Spleen (tissue), 11 donors: ENCODE data around the gene SLC35F3. TPM values are rescaled to one million over a fixed set of nuclear protein-coding genes. Genes with fewer than 3 reads are reported as not detected.
A peak's percentile ranks its signal among the peaks of the same experiment; 100 is the strongest.
"Not testable (repeated sequence)": the region's sequence is repeated elsewhere in the genome, so short reads cannot be mapped to it uniquely, and the experiment has no call there.

Experiments
- DNase-seq: peaks from one replicate; pipeline ENCODE4 v3.0.0-alpha.2; 2020
- H3K27ac ChIP-seq, 8 donors: fragments of 200-600 bp; sonication (generic) in 7 of 8; 1 replicate in 4 of 8; 2 replicates in 4 of 8; pipeline versions ENCODE4 v1.5.0 to v1.8.0; 2016 to 2021; ENCODE audit warnings: inconsistent platforms in 4 of 8, mild to moderate bottlenecking in 4 of 8, moderate library complexity in 1 of 8
- H3K27me3 ChIP-seq, 7 donors: fragments of 200-600 bp; sonication (generic) in 6 of 7; replicated peaks in 1 of 7; 1 replicate in 4 of 7; 2 replicates in 3 of 7; pipeline versions ENCODE4 v1.5.0 to v1.8.0; 2016 to 2021; ENCODE audit warnings: inconsistent platforms in 3 of 7, mild to moderate bottlenecking in 1 of 7
- H3K36me3 ChIP-seq, 6 donors: fragments of 200-600 bp; sonication (generic) in 5 of 6; 1 replicate in 4 of 6; 2 replicates in 2 of 6; pipeline versions ENCODE4 v1.5.0 to v1.8.0; 2016 to 2021; ENCODE audit warnings: inconsistent platforms in 2 of 6
- H3K4me1 ChIP-seq, 6 donors: fragments of 200-600 bp; sonication (generic) in 5 of 6; 1 replicate in 3 of 6; 2 replicates in 3 of 6; pipeline versions ENCODE4 v1.5.0 to v1.8.0; 2016 to 2021; ENCODE audit warnings: inconsistent platforms in 3 of 6
- H3K4me3 ChIP-seq, 8 donors: fragments of 200-600 bp; sonication (generic) in 7 of 8; 1 replicate in 4 of 8; 2 replicates in 4 of 8; pipeline versions ENCODE4 v1.5.0 to v1.8.0; 2016 to 2021; ENCODE audit warnings: inconsistent platforms in 4 of 8, mild to moderate bottlenecking in 4 of 8, moderate library complexity in 2 of 8
- H3K9me3 ChIP-seq, 8 donors: fragments of 200-600 bp; sonication (generic) in 7 of 8; 1 replicate in 4 of 8; 2 replicates in 4 of 8; pipeline versions ENCODE4 v1.5.0 to v1.8.0; 2016 to 2021; ENCODE audit warnings: inconsistent platforms in 4 of 8
- CTCF ChIP-seq, 11 experiments: fragments of 200-600 bp in 7 of 11; fragments of 450-650 bp in 4 of 11; sonication (generic) in 4 of 11; IDR thresholded peaks in 8 of 11; conservative IDR thresholded peaks in 3 of 11; 1 replicate in 7 of 11; 2 replicates in 4 of 11; pipeline versions ENCODE4 v1.4.0 to v1.8.0; 2016 to 2021; ENCODE audit warnings: antibody characterized with exemption in 11 of 11, inconsistent platforms in 4 of 11, mild to moderate bottlenecking in 1 of 11
- POLR2A ChIP-seq, 3 donors: fragments of 450-650 bp; IDR thresholded peaks; one replicate each; pipeline ENCODE4 v1.5.1; 2017; ENCODE audit warnings: antibody characterized with exemption in 3 of 3, mild to moderate bottlenecking in 1 of 3
- POLR2AphosphoS5 ChIP-seq, 3 donors: sonication (generic); formaldehyde crosslinking; IDR thresholded peaks; one replicate each; pipeline ENCODE4 v1.5.1; 2017; ENCODE audit warnings: antibody characterized with exemption in 3 of 3
- WGBS, 5 donors: extraction: QIAGEN DNeasy Blood & Tissue Kit in 3 of 5; methylation state at CpG; one replicate each; pipeline versions ENCODE4 v1.1.5 to v1.1.7; 2013 to 2018; 5-methylcytosine and 5-hydroxymethylcytosine counted together
- intact Hi-C: fragments of 100-400 bp; cut with DNase I; formaldehyde crosslinking; loops from one replicate; pipeline ENCODE4 v1.15.0; 2023; ENCODE audit warnings: low total_unique reads
- polyA plus RNA-seq, 3 donors: library from polyadenylated mRNA; stranded (reverse); fragments of 200-250 nt; gene quantifications; one replicate each; pipeline ENCODE4 v1.2.1, GENCODE V29; 2013
- total RNA-seq, 7 donors: library from RNA; depleted of rRNA in 3 of 7; stranded (reverse); fragments of >200 nt in 3 of 7; fragmentation: NEBNext Ultra II Directional in 4 of 7; extraction: Animal tissue kit (Norgen Biotek cat#: 25700) in 4 of 7; gene quantifications; one replicate each; pipeline versions ENCODE4 v1.1.0 to v1.2.1, GENCODE V29; 2016 to 2021
- donor health status: healthy with polysubstance abuse.
- donor health status: DM: no; HTN: no; CAD: no; lungs with moderate emphysema.
- donor health status: DM: no; HTN: no; CAD: no.
- donor health status: Bipolar disorder and iron deficiency.
- donor health status: healthy.
- donor health status: DM: no; HTN: no; CAD: no.
- donor health status: DM: yes; HTN: yes; CAD: no.

The SLC35F3 gene
- total and polyA plus RNA-seq, 10 donors, result 0.03 to 0.44 (median 0.11) TPM; not detected in 5

- Histone ChIP-seq H3K27me3 (peaks cover 0 to 24% (median 0%) of the 10 kb centered on the region in 7 donors), H3K4me3 (peak overlapping the region in 1 of 8 donors; percentile 31), H3K9me3 (no peaks in the 10 kb centered on the region), H3K4me1 (peaks cover 0 to 7% (median 0%) of the 10 kb centered on the region in 6 donors), H3K36me3 (no peaks in the 10 kb centered on the region), H3K27ac (no peak overlapping the region)
- TF ChIP-seq CTCF (IDR thresholded peaks at IDR 0.05 in 8 of 11, conservative IDR thresholded peaks at IDR 0.05 in 3 of 11), result peak in 9 of 11 experiments; percentile 3 to 71 (median 56)
- no peak for TF ChIP-seq POLR2A (IDR thresholded peaks at IDR 0.05)
- no peak for TF ChIP-seq POLR2AphosphoS5 (IDR thresholded peaks at IDR 0.05)
- WGBS, 5 donors, result 18 to 22% (median 18%) methylated on average over 11 of the region's 11 CpGs
- DNase-seq, result no peak
- intact Hi-C loops, result loop anchor here (5.0 kb wide), 1 partner anchor 198 kb away; no protein-coding TSS in a partner anchor
These were observed 210.3 kb downstream of the SLC35F3 start for GRCh38 chr1:234114648-234115307.

GRCh38 chr1:234118911-234119310 lies 214.4 kb downstream of the SLC35F3 start:
- Histone ChIP-seq H3K27me3 (peaks cover 0 to 19% (median 0%) of the 10 kb centered on the region in 7 donors), H3K27ac (no peak overlapping the region), H3K36me3 (no peaks in the 10 kb centered on the region), H3K4me1 (peaks cover 0 to 7% (median 0%) of the 10 kb centered on the region in 6 donors), H3K9me3 (peaks cover 0 to 4% (median 0%) of the 10 kb centered on the region in 8 donors), H3K4me3 (no peak overlapping the region)
- intact Hi-C loops, result no loop called here
- no peak for TF ChIP-seq CTCF (IDR thresholded peaks at IDR 0.05 in 8 of 11, conservative IDR thresholded peaks at IDR 0.05 in 3 of 11)
- no peak for TF ChIP-seq POLR2A (IDR thresholded peaks at IDR 0.05)
- TF ChIP-seq POLR2AphosphoS5 (IDR thresholded peaks at IDR 0.05), result no peak
- DNase-seq, result no peak

- H3K4me3 ChIP-seq, result no peak overlapping the region
- intact Hi-C loops, result no loop called here
- WGBS, 5 donors, result 82 to 90% (median 85%) methylated on average over 5 of the region's 5 CpGs
- DNase-seq, result no peak
- H3K4me1 ChIP-seq, result peaks cover 0 to 7% (median 0%) of the 10 kb centered on the region in 6 donors
- H3K27me3 ChIP-seq, result peaks cover 0 to 19% (median 0%) of the 10 kb centered on the region in 7 donors
- no peak overlapping the region for H3K27ac ChIP-seq
- no peaks in the 10 kb centered on the region for H3K36me3 ChIP-seq
- TF ChIP-seq CTCF (IDR thresholded peaks at IDR 0.05 in 8 of 11, conservative IDR thresholded peaks at IDR 0.05 in 3 of 11), result no peak
- no peak for TF ChIP-seq POLR2A (IDR thresholded peaks at IDR 0.05)
- no peak for TF ChIP-seq POLR2AphosphoS5 (IDR thresholded peaks at IDR 0.05)
- peaks cover 0 to 4% (median 0%) of the 10 kb centered on the region in 8 donors for H3K9me3 ChIP-seq
These were observed 215.0 kb downstream of the SLC35F3 start for GRCh38 chr1:234119431-234119830.

GRCh38 chr1:234120327-234120944 lies 216.0 kb downstream of the SLC35F3 start:
- DNase-seq, result no peak
- 84 to 92% (median 85%) methylated on average over 7 of the region's 7 CpGs for WGBS, 5 donors
- no peak for TF ChIP-seq POLR2A (IDR thresholded peaks at IDR 0.05)
- TF ChIP-seq POLR2AphosphoS5 (IDR thresholded peaks at IDR 0.05), result no peak
- no peak for TF ChIP-seq CTCF (IDR thresholded peaks at IDR 0.05 in 8 of 11, conservative IDR thresholded peaks at IDR 0.05 in 3 of 11)
- no peak overlapping the region for H3K4me3 ChIP-seq
- H3K27me3 ChIP-seq, result peaks cover 0 to 22% (median 0%) of the 10 kb centered on the region in 7 donors
- no peaks in the 10 kb centered on the region for H3K36me3 ChIP-seq
- no peak overlapping the region for H3K27ac ChIP-seq
- peaks cover 0 to 4% (median 0%) of the 10 kb centered on the region in 8 donors for H3K9me3 ChIP-seq
- H3K4me1 ChIP-seq, result no peaks in the 10 kb centered on the region
- intact Hi-C loops, result no loop called here

GRCh38 chr1:234121659-234122058 lies 217.2 kb downstream of the SLC35F3 start:
- H3K4me3 ChIP-seq, H3K9me3 ChIP-seq, H3K36me3 ChIP-seq, H3K4me1 ChIP-seq, DNase-seq, intact Hi-C loops, H3K27ac ChIP-seq: not testable (repeated sequence)
- peaks cover 0 to 28% (median 0%) of the 10 kb centered on the region in 7 donors for H3K27me3 ChIP-seq
- 81 to 94% (median 87%) methylated on average over 3 of the region's 3 CpGs for WGBS, 5 donors

GRCh38 chr1:234122571-234122970 lies 218.1 kb downstream of the SLC35F3 start:
- 81 to 91% (median 83%) methylated on average over 2 of the region's 2 CpGs for WGBS, 5 donors
- H3K4me3 ChIP-seq, H3K36me3 ChIP-seq, H3K9me3 ChIP-seq, intact Hi-C loops, H3K4me1 ChIP-seq, H3K27ac ChIP-seq, DNase-seq: not testable (repeated sequence)
- peaks cover 0 to 36% (median 0%) of the 10 kb centered on the region in 7 donors for H3K27me3 ChIP-seq
